LNCaP clone FGC (cell line): ENCODE measurements around the gene FRMPD2.

Experiments used
- DNase-seq: peaks from one replicate; pipeline ENCODE4 v3.0.0-alpha.2; 2011; ENCODE audit warnings: low read depth
- H3K4me3 ChIP-seq: 2 replicates; pipeline ENCODE4 v1.5.1; 2011; ENCODE audit warnings: mild to moderate bottlenecking, low read depth, low read length, control low read depth
- CTCF ChIP-seq: IDR thresholded peaks from 2 replicates; pipeline ENCODE4 v1.5.1; 2012; ENCODE audit warnings: mild to moderate bottlenecking; ENCODE audit not compliant: control insufficient read depth, insufficient read depth; ENCODE audit errors: extremely low read depth

The FRMPD2 gene

GRCh38 chr10:48216744-48217143 lies 57.8 kb downstream of the FRMPD2 start:
- DNase-seq, result no peak
- H3K4me3 ChIP-seq, result no peak overlapping the region
- TF ChIP-seq CTCF, result no peak

GRCh38 chr10:48216204-48216505 lies 58.3 kb downstream of the FRMPD2 start:
- DNase-seq, result no peak
- TF ChIP-seq CTCF, result no peak
- no peak overlapping the region for H3K4me3 ChIP-seq

GRCh38 chr10:48215486-48216203 lies 58.9 kb downstream of the FRMPD2 start:
- TF ChIP-seq CTCF, result peak; percentile 77
- no peak overlapping the region for H3K4me3 ChIP-seq
- peak; percentile 43 for DNase-seq

GRCh38 chr10:48214716-48215485 lies 59.6 kb downstream of the FRMPD2 start:
- H3K4me3 ChIP-seq, result no peak overlapping the region
- TF ChIP-seq CTCF, result no peak
- no peak for DNase-seq

GRCh38 chr10:48213047-48213446 lies 61.4 kb downstream of the FRMPD2 start:
- no peak for TF ChIP-seq CTCF
- DNase-seq, result no peak

GRCh38 chr10:48211777-48212176 lies 62.7 kb downstream of the FRMPD2 start:
- no peak overlapping the region for H3K4me3 ChIP-seq
- DNase-seq, result no peak
- TF ChIP-seq CTCF, result no peak

More at GRCh38 chr10:48213047-48213446, 61.4 kb downstream of the FRMPD2 start:
- no peak overlapping the region for H3K4me3 ChIP-seq
